Fibroblast of lung (primary cell): ENCODE measurements around the gene SLC35E4. TPM values are rescaled to one million over a fixed set of nuclear protein-coding genes. Genes with fewer than 3 reads are reported as not detected.

ENCODE experiments used
- DNase-seq, 2 donors: peaks; one replicate each; pipeline versions ENCODE4 v3.0.0 to v3.0.0-alpha.2; 2010; ENCODE audit warnings: low read depth in 2 of 2
- H2AFZ ChIP-seq: 2 replicates; pipeline ENCODE4 v1.5.1; 2012; ENCODE audit warnings: low read length, control low read depth, inconsistent platforms
- H3K27ac ChIP-seq: 2 replicates; pipeline ENCODE4 v1.5.1; 2011; ENCODE audit warnings: low read length, control low read depth; ENCODE audit not compliant: insufficient read depth
- H3K27me3 ChIP-seq: 2 replicates; pipeline ENCODE4 v1.5.1; 2011; ENCODE audit warnings: mild to moderate bottlenecking, low read length; ENCODE audit not compliant: control insufficient read depth, insufficient read depth
- H3K36me3 ChIP-seq: 2 replicates; pipeline ENCODE4 v1.5.1; 2011; ENCODE audit warnings: low read length; ENCODE audit not compliant: control insufficient read depth, insufficient read depth
- H3K4me1 ChIP-seq: 2 replicates; pipeline ENCODE4 v1.5.1; 2011; ENCODE audit warnings: low read length; ENCODE audit not compliant: control insufficient read depth, insufficient read depth; ENCODE audit errors: extremely low read depth
- H3K4me2 ChIP-seq: 2 replicates; pipeline ENCODE4 v1.5.1; 2011; ENCODE audit warnings: low read length, control low read depth; ENCODE audit not compliant: insufficient read depth; ENCODE audit errors: extremely low read depth
- H3K4me3 ChIP-seq, 4 experiments: fragments of 200-600 bp in 1 of 4; sonication (generic) in 1 of 4; replicated peaks in 1 of 4; 2 replicates each; pipeline ENCODE4 v1.5.1; 2011 to 2016; ENCODE audit warnings: low read length in 4 of 4, low read depth in 3 of 4, mild to moderate bottlenecking in 3 of 4, control low read depth in 2 of 4, inconsistent platforms in 1 of 4, mixed read lengths in 1 of 4; ENCODE audit not compliant: insufficient read depth in 1 of 4; ENCODE audit errors: control extremely low read depth in 1 of 4
- H3K79me2 ChIP-seq: 2 replicates; pipeline ENCODE4 v1.5.1; 2012; ENCODE audit warnings: mild to moderate bottlenecking, low read length, inconsistent platforms; ENCODE audit not compliant: control insufficient read depth, insufficient read depth
- H3K9ac ChIP-seq: 2 replicates; pipeline ENCODE4 v1.5.1; 2011; ENCODE audit warnings: mild to moderate bottlenecking, low read length, control low read depth; ENCODE audit not compliant: insufficient read depth
- H3K9me3 ChIP-seq: 2 replicates; pipeline ENCODE4 v1.5.1; 2012; ENCODE audit warnings: low read depth, low read length; ENCODE audit not compliant: control insufficient read depth, insufficient read depth
- H4K20me1 ChIP-seq: 2 replicates; pipeline ENCODE4 v1.5.1; 2011; ENCODE audit warnings: low read length; ENCODE audit not compliant: control insufficient read depth, insufficient read depth; ENCODE audit errors: extremely low read depth
- CTCF ChIP-seq, 2 donors: IDR thresholded peaks in 1 of 2; conservative IDR thresholded peaks in 1 of 2; 1 replicate in 1 of 2; 2 replicates in 1 of 2; pipeline ENCODE4 v1.5.1; 2011 to 2012; ENCODE audit warnings: low read length in 2 of 2, control low read depth in 1 of 2, inconsistent platforms in 1 of 2, low read depth in 1 of 2, mild to moderate bottlenecking in 1 of 2
- EZH2 ChIP-seq: IDR thresholded peaks from 2 replicates; pipeline ENCODE4 v1.5.1; 2012; ENCODE audit warnings: low read length, control low read depth, mild to moderate bottlenecking; ENCODE audit errors: missing control alignments
- polyA plus RNA-seq, 2 donors: library from polyadenylated mRNA; depleted of rRNA in 1 of 2; stranded (reverse) in 1 of 2; unstranded in 1 of 2; fragments of >200 nt; gene quantifications; 2 replicates each; pipeline ENCODE4 v1.2.1, GENCODE V29; 2011 to 2012; ENCODE audit warnings: missing spikeins in 1 of 2
- total RNA-seq: library from RNA; depleted of rRNA; stranded (reverse); fragments of >200 nt; gene quantifications from 2 replicates; pipeline ENCODE4 v1.2.1, GENCODE V29; 2014

SLC35E4 gene
- total and polyA plus RNA-seq, 2 donors (not counting 1 experiment from before 2014, with no cell fraction given): 2.0 to 10.1 TPM

- no peaks in the 10 kb centered on the region for H3K79me2 ChIP-seq
- no peak overlapping the region for H3K27ac ChIP-seq
- H3K4me2 ChIP-seq: no peak overlapping the region
- no peak overlapping the region for H2AFZ ChIP-seq
- H3K27me3 ChIP-seq: no peaks in the 10 kb centered on the region
- no peak for TF ChIP-seq EZH2
- no peak for TF ChIP-seq CTCF (conservative IDR thresholded peaks at IDR 0.05 in 1 of 2, IDR thresholded peaks at IDR 0.05 in 1 of 2; ENCODE audit: low read depth in 1 of 2, low read length in 2 of 2)
- no peaks in the 10 kb centered on the region for H4K20me1 ChIP-seq
- H3K9ac ChIP-seq: no peak overlapping the region
- H3K4me1 ChIP-seq: peaks cover 18% of the 10 kb centered on the region
- no peak overlapping the region for H3K4me3 ChIP-seq
- DNase-seq: no peak
- no peaks in the 10 kb centered on the region for H3K36me3 ChIP-seq
- no peaks in the 10 kb centered on the region for H3K9me3 ChIP-seq
Observed at GRCh38 chr22:30603801-30604200, 31.8 kb upstream of the SLC35E4 start.

DNA sequence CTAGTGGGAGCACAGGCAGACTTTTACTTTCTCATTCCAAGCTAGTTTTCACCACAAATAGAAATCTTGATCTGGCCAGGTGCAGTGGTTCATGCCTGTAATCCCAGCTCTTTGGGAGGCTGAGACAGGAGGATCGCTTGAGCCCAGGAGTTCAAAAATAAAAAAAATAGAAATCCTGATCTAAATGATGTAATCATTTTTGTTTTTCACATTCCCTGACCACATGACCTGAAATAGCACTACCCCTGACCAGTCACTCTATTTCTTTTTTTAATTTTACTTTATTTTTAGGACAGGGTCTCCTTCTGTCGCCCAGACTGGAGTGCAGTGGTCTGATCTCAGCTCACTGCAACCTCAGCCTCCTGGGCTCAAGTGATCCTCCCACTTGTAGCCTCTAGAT, 30.9 kb upstream of the SLC35E4 start:
- no peaks in the 10 kb centered on the region for H4K20me1 ChIP-seq
- H3K9ac ChIP-seq: no peak overlapping the region
- H3K36me3 ChIP-seq: no peaks in the 10 kb centered on the region
- no peak overlapping the region for H3K27ac ChIP-seq
- peaks cover 25% of the 10 kb centered on the region for H3K4me1 ChIP-seq
- H3K27me3 ChIP-seq: no peaks in the 10 kb centered on the region
- no peak overlapping the region for H3K4me2 ChIP-seq
- H3K9me3 ChIP-seq: no peaks in the 10 kb centered on the region
- no peak overlapping the region for H3K4me3 ChIP-seq
- no peak for DNase-seq
- H3K79me2 ChIP-seq: no peaks in the 10 kb centered on the region
- no peak overlapping the region for H2AFZ ChIP-seq
- TF ChIP-seq EZH2 (no peak), CTCF (conservative IDR thresholded peaks at IDR 0.05 in 1 of 2, IDR thresholded peaks at IDR 0.05 in 1 of 2; ENCODE audit: low read depth in 1 of 2, low read length in 2 of 2) (no peak)

- no peaks in the 10 kb centered on the region for H3K79me2 ChIP-seq
- peak overlapping the region; percentile 46 for H3K4me2 ChIP-seq
- H3K4me3 ChIP-seq: peak overlapping the region in 2 of 4 experiments; percentile 56 to 68
- H4K20me1 ChIP-seq: no peaks in the 10 kb centered on the region
- no peaks in the 10 kb centered on the region for H3K27me3 ChIP-seq
- DNase-seq: peak; percentile 29 to 57
- TF ChIP-seq CTCF (conservative IDR thresholded peaks at IDR 0.05 in 1 of 2, IDR thresholded peaks at IDR 0.05 in 1 of 2; ENCODE audit: low read depth in 1 of 2, low read length in 2 of 2): peak; percentile 58 to 73
- TF ChIP-seq EZH2: no peak
- peak overlapping the region; percentile 52 for H2AFZ ChIP-seq
- H3K27ac ChIP-seq: no peak overlapping the region
- no peak overlapping the region for H3K9ac ChIP-seq
- peaks cover 29% of the 10 kb centered on the region for H3K4me1 ChIP-seq
- H3K9me3 ChIP-seq: no peaks in the 10 kb centered on the region
- no peaks in the 10 kb centered on the region for H3K36me3 ChIP-seq
Observed at GRCh38 chr22:30605449-30606110, 30.0 kb upstream of the SLC35E4 start.
